ENCODE results near the gene PREP.
"Not testable (repeated sequence)": the region's sequence is repeated elsewhere in the genome, so short reads cannot be mapped to it uniquely, and the experiment has no call there.

PREP gene

DNA sequence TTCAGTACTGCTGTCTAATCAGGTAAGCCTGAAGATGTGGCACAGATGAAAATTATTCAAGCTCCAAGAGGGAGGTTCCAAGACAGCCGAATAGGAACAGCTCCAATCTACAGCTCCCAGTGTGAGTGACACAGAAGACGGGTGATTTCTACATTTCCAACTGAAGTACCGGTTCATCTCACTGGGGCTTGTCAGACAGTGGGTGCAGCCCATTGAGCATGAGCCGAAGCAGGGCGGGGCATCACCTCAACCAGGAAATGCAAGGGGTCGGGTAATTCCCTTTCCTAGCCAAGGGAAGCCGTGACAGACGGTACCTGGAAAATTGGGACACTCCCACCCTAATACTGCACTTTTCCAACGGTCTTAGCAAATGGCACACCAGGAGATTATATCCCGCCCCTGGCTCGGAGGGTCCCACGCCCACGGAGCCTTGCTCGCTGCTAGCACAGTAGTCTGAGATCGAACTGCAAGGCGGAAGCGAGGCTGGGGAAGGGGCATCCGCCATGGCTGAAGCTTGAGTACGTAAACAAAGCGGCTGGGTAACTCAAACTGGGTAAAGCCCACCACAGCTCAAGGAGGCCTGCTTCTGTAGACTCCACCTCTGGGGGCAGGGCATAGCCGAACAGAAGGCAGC lies 64.4 kb downstream of the PREP start:
- DNase-seq = not testable (repeated sequence)

- no peak for DNase-seq
These were observed 65.9 kb downstream of the PREP start for GRCh38 chr6:105336986-105337385.

DNA sequence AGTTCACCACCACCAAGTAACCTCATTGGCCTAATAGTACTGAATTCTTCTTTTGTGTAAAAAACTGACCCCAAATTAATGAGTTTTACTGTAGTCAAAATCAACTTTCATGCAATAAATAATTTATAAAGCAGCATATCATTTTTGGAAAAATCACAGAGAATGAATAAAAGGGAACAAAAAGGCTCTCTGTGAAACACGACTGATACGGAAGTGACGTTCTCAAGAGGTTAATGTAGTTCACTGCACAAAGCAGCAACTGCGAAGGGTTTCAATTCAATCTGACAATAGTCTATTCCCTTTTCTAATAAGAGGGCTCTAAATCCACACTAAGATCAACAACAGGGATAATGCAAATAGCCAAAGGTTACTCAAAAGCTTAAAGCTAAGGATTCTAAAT lies 70.3 kb downstream of the PREP start:
- DNase-seq = no peak

GRCh38 chr6:105331927-105332326 lies 71.0 kb downstream of the PREP start:
- DNase-seq = no peak

DNA sequence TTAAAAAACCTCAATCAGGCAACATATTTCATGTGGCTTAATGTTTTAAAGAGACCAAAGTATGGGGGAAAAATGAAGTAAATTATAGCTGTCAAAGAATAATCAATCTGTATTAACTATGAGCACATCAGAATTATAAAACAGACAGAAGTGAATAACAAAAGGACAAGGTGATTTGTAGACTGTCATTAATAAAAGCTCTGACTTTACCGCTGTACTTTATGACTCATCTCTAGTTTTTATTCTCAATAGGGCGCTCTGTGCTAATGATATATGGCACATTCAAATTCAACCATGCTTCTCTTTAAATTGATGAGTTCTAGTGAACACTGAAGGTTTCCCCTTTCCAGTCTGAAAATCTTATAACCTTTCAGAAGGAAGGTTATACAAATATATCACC lies 72.0 kb downstream of the PREP start:
- DNase-seq = no peak

GRCh38 chr6:105330364-105330763 lies 72.5 kb downstream of the PREP start:
- DNase-seq = no peak

- DNase-seq = no peak
These were observed 75.8 kb downstream of the PREP start for GRCh38 chr6:105326833-105327770.

DNA sequence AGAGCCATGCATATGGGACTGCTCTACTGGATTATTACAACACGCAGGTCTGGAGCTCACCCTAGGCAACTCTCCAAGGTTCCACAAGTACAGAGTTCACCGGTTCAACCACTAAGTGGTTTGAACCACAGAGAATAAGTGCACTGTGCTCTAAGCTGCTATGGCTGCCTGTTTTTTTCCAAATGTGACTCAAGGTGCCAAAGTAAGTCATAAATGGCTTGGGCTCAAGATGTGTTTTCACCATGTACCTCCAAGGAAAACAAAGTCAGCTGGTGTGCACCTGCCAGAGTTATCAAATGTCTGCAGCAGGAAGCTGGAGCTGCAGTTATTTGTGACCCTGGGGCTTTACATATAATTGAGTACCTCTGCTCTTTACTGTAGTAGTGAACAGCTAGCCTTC lies 76.7 kb downstream of the PREP start:
- no peak for DNase-seq

GRCh38 chr6:105324386-105324950 lies 78.4 kb downstream of the PREP start:
- DNase-seq = no peak

DNA sequence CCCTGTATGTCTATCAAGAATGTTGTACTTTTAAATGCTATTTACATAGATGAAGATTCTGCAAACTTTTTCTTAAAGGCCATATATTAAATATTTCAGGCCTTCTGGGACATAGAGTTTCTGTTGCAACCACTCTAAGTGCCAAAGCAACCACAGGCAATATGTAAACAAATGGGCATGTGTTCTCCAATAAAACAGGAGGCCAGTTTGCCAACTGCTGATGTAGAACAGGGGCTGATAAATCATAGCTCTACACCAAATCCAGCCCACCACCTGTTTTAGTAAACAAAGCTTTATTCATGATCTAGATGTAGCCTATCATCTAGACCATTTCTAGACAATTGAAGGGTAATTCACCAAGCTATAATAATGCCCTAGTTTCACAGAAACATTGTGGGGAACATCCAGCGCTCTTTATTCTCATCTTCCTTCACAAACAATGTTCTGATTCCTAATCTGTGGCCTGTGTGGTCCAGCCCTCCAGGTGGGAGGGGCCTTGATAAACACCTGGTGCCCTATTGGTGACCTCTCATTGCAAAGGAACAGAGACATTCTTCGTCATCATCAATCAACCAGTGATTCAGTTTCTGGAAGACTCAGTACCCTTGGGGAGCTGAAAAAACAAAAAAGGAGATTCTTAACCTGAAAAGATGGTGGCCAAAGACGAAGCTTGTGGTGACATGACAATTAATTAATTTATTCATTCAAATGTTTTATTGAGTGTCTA lies 80.2 kb downstream of the PREP start:
- no peak for DNase-seq

GRCh38 chr6:105321728-105322127 lies 81.2 kb downstream of the PREP start:
- DNase-seq = no peak

DNA sequence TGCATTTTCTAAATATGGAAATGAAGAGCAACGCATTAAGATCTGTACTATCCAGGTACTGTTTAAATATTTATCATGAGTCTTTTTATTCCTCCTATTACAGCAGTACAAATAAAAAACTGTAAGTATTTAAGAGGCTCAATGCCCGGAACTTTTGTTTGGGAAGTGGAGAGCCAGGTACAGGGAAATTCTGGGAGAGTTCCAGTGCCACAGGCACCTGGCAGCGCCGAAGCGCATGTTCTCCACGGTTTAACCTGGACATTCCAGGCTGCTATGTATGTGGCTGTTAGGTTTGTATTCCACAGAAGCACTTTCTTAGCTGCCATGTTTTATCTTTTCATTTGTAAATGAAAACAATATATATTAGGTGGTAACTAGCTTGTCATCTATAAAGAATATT lies 81.7 kb downstream of the PREP start:
- DNase-seq = no peak

- DNase-seq = no peak
These were observed 82.1 kb downstream of the PREP start for GRCh38 chr6:105320765-105321164.

GRCh38 chr6:105320271-105320670 lies 82.6 kb downstream of the PREP start:
- DNase-seq = no peak

GRCh38 chr6:105319331-105319730 lies 83.6 kb downstream of the PREP start:
- DNase-seq = no peak

DNA sequence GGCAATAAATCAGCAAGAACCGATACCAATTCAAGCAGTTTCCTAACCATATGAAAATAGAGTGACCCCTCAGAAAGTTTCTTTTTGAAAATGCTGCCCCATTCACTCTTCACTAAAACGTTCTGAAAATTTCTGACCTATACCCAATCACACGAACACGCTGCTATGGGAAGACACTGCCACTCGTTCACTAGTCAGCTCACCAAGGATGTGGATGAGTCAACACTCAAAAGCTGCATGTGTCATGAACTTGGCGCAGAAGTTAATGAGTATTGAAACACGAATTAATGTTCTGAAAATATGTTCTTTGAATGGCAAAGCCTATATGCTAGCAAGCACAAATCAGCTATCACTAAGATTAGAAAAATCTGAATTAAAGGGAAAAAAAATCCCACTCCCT lies 84.2 kb downstream of the PREP start:
- no peak for DNase-seq

DNA sequence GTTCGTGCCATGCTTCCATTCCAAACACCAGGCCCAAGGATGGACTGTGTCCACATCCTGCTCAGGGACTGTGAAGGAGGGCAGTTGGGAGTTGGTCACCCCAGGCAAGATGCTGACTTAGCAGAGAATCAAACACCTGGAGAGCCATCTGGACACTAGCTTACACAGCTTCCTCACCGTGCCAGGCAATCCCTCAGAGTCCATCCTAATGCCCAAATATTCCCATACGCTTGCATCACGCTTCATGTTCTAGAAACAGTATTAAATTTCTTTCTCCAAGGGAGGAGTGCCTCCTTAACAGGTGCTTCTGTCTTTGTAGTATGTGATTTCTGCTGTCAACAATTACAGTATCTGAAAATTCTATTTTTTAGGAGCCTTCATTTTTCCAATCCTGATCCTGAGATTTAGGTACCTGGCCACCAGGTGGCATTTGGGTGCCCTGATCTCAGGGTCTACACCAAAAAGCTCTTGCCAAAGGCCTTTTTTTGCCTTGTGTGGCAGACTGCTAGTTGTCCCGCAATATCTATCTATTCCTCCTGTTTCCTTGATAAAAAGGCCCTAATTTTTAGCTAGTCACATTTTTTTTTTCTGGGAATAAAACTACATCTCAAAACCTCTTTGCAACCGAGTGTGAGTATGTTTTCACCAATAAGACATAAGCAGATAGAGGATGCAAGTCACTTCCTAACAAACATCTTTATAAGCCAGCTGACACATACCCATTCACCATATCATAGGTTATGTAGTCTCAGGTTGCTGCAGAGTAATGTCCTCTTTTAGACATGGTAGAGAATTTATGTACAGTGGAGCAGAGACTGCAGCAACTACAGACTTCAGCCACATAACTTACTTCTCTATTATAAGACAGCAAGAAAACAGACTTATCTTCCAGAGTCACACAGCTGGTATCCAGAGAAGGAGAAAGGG lies 85.0 kb downstream of the PREP start:
- no peak for DNase-seq

DNA sequence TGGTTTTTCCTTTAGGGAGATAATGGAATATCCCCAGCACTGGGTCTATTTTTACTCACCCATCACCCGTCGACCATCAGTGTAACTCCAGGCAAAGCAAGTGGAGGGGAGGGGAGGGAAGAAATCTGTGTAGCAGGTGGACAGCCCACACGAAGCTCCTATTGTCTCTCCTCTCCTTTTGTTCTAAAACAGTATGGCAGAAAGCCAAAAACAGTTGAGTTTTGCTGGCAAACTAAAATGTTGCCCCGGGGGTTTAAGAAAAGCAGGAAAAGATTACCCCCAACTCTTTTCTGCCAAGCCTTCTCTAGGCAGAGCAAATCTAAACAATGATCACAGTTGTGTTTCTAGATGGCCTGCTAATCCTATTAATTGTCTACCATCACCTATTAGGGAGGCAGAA lies 89.7 kb downstream of the PREP start:
- no peak for DNase-seq

DNA sequence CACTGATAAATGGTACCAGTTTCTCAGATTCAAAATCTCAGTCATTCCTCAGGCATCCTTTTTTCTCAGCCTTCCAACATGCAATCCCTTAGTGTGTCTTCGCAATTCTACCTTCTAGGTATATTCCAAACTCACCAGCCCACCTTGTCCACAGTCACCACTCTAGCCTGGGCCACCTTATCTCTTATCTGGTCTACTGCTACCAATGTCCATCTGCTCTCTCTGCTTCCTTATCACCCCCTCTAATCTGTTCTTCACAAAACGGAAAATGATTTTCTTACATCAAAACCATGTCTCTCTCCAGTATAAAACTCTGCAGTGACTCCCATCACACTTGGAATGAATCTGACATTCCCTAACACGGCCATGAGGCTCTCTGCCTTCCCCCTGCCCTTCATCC lies 91.9 kb downstream of the PREP start:
- no peak for DNase-seq

DNA sequence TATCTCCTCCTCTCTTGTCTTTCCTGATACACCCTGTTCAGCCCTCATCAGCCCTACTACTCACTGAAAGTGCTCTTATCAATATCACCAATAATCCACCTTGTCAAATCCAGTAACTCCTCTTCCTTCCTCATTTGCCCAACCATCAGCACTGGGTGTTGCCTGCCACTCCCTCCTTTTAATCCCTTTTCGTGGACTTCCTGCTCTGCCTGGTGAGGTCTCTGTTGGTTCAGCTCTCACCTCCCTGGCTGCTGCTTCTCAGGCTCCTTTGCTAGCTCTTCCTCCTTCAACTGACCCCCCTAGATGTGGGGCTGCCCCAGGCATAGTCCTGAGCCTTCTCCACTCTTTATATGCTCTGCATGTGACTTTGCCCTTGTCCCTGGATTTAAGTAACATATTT lies 92.5 kb downstream of the PREP start:
- no peak for DNase-seq

- DNase-seq = no peak
These were observed 94.0 kb downstream of the PREP start for GRCh38 chr6:105308840-105309239.

DNA sequence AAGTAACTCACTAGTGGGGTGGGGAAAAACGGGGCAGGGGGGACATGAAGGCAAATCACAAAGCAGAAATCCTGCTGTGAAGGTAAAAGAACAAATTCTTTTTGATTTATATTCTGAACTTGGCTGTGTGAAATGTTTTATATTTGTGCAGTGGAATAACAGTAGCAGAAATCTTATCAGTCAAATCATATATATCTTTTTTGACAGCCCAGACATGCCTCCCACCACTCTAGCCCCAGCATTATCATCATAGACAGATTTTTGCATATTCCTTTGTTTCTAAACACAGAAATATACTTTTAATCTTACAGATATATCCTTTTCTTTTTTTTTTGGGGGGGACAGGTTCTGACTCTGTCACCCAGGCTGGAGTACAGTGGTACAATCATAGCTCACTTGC lies 97.4 kb downstream of the PREP start:
- no peak for DNase-seq
